Sigmoid colon (tissue), 4 donors: ENCODE measurements around the gene EEPD1.

Experiments
- EP300 ChIP-seq, 4 donors: sonication (generic); formaldehyde crosslinking; IDR thresholded peaks; one replicate each; pipeline ENCODE4 v1.6.1; 2017; ENCODE audit warnings: antibody characterized with exemption in 4 of 4
- POLR2A ChIP-seq, 2 donors: fragments of 450-650 bp; IDR thresholded peaks; one replicate each; pipeline ENCODE4 v1.6.1; 2016; ENCODE audit warnings: antibody characterized with exemption in 2 of 2, mild to moderate bottlenecking in 2 of 2, moderate library complexity in 2 of 2
- POLR2AphosphoS5 ChIP-seq, 4 donors: sonication (generic); formaldehyde crosslinking; IDR thresholded peaks; one replicate each; pipeline ENCODE4 v1.6.1; 2017; ENCODE audit warnings: antibody characterized with exemption in 4 of 4
- TF ChIP-seq, protein P1 (sequence below), 4 experiments: fragments of 450-650 bp in 3 of 4; fragments of 200-600 bp in 1 of 4; IDR thresholded peaks; one replicate each; pipeline ENCODE4 v1.5.1; 2016 to 2019; ENCODE audit warnings: antibody characterized with exemption in 4 of 4, mild to moderate bottlenecking in 3 of 4, moderate library complexity in 2 of 4

DNA sequence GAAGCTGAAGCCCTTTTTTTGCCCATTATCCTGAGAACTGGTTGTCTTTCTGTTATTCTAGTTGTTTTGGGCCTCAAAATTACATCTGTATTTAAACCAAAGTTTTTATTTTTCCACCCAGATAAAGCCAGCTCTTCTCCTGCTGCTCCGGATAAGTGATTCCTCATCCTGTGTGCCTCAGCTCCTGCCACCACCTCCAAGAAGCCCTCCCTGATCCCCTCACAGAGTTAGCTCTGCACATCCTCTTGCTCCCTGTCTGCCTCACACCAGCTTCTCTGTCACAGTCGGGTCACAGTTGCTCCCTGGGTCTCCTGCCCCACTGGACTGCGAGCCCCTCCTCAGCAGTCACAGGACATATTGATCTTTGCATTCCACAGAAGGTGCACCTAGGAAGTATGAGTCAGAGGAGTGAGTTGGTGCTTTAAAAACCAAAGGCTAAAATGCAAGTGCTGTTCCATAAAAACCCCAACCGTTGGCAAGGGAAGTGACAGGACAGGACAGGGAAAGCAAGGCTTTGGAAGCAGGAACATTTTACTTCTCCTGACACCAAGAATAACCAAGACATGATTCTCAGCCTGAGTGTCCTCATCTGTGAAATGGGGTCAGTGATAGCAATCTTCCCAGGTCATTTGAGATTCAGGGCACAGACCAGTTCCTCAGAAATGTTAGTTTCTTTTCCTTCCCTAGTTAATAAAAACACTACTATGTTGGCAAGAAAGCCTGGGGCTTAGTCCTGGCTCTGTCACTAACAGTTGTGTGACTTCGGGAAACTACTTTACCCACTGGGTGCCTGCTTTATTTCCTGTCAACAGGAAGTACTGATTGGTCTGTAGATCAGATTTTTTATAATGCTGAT, 36.5 kb upstream of the EEPD1 start:
- TF ChIP-seq, protein P1, sequence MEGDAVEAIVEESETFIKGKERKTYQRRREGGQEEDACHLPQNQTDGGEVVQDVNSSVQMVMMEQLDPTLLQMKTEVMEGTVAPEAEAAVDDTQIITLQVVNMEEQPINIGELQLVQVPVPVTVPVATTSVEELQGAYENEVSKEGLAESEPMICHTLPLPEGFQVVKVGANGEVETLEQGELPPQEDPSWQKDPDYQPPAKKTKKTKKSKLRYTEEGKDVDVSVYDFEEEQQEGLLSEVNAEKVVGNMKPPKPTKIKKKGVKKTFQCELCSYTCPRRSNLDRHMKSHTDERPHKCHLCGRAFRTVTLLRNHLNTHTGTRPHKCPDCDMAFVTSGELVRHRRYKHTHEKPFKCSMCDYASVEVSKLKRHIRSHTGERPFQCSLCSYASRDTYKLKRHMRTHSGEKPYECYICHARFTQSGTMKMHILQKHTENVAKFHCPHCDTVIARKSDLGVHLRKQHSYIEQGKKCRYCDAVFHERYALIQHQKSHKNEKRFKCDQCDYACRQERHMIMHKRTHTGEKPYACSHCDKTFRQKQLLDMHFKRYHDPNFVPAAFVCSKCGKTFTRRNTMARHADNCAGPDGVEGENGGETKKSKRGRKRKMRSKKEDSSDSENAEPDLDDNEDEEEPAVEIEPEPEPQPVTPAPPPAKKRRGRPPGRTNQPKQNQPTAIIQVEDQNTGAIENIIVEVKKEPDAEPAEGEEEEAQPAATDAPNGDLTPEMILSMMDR (IDR thresholded peaks at IDR 0.05) = no peak
- TF ChIP-seq EP300 (IDR thresholded peaks at IDR 0.05) = no peak
- no peak for TF ChIP-seq POLR2A (IDR thresholded peaks at IDR 0.05)
- TF ChIP-seq POLR2AphosphoS5 (IDR thresholded peaks at IDR 0.05) = no peak
